Karpas-422 (cell line): ENCODE measurements around the gene ZMYND15. TPM values are rescaled to one million over a fixed set of nuclear protein-coding genes. Genes with fewer than 3 reads are reported as not detected.
A peak's percentile ranks its signal among the peaks of the same experiment; 100 is the strongest.

Experiments
- DNase-seq: peaks from one replicate; pipeline ENCODE4 v3.0.0-alpha.2; 2015
- H2AFZ ChIP-seq: fragments of 200-600 bp; sonication (generic); 2 replicates; pipeline ENCODE4 v1.6.1; 2014; ENCODE audit warnings: antibody characterized with exemption, low read length, mixed read lengths
- H3K27ac ChIP-seq: fragments of 200-600 bp; sonication (generic); 2 replicates; pipeline ENCODE4 v1.5.1; 2014; ENCODE audit warnings: mild to moderate bottlenecking, low read length, moderate library complexity
- H3K27me3 ChIP-seq: fragments of 200-600 bp; sonication (generic); 2 replicates; pipeline ENCODE4 v1.6.1; 2014; ENCODE audit warnings: low read length, mixed read lengths
- H3K36me3 ChIP-seq: fragments of 200-600 bp; sonication (generic); 2 replicates; pipeline ENCODE4 v1.6.1; 2014; ENCODE audit warnings: low read length, mixed read lengths; ENCODE audit not compliant: insufficient read depth
- H3K4me1 ChIP-seq: fragments of 200-600 bp; sonication (generic); 2 replicates; pipeline ENCODE4 v1.6.1; 2014; ENCODE audit warnings: mild to moderate bottlenecking, low read length, mixed read lengths
- H3K4me2 ChIP-seq: fragments of 200-600 bp; sonication (generic); 2 replicates; pipeline ENCODE4 v1.6.1; 2014; ENCODE audit warnings: low read length, low read depth, mild to moderate bottlenecking; ENCODE audit not compliant: poor library complexity, severe bottlenecking
- H3K4me3 ChIP-seq: fragments of 200-600 bp; sonication (generic); 2 replicates; pipeline ENCODE4 v1.5.1; 2014; ENCODE audit warnings: mild to moderate bottlenecking, antibody characterized with exemption, low read length, mixed read lengths
- H3K79me2 ChIP-seq: fragments of 200-600 bp; sonication (generic); 2 replicates; pipeline ENCODE4 v1.6.1; 2014; ENCODE audit warnings: mild to moderate bottlenecking, low read length, mixed read lengths
- H3K9ac ChIP-seq: fragments of 200-600 bp; sonication (generic); 2 replicates; pipeline ENCODE4 v1.6.0; 2014; ENCODE audit warnings: low read length
- H3K9me2 ChIP-seq: fragments of 200-600 bp; sonication (generic), shearing (Covaris generic); replicated peaks from 2 replicates; pipeline ENCODE4 v1.6.0; 2014; ENCODE audit warnings: mild to moderate bottlenecking, low read length, moderate library complexity; ENCODE audit not compliant: insufficient read depth
- H3K9me3 ChIP-seq: fragments of 300-700, 200-600 bp; sonication (generic); 2 replicates; pipeline ENCODE4 v1.6.1; 2014; ENCODE audit warnings: low read length, mixed read lengths
- H4K20me1 ChIP-seq: fragments of 200-600 bp; sonication (generic); 2 replicates; pipeline ENCODE4 v1.6.1; 2014; ENCODE audit warnings: mild to moderate bottlenecking, antibody characterized with exemption, low read length, low read depth; ENCODE audit not compliant: insufficient read depth
- total RNA-seq: library from RNA; depleted of rRNA; stranded (reverse); fragments of >200 nt; shearing (Covaris generic); gene quantifications from 2 replicates; pipeline ENCODE4 v1.2.3, GENCODE V29; 2014; ENCODE audit warnings: low replicate concordance

Gene ZMYND15
- total RNA-seq, 1 experiment from 2014 or later = not detected

- Histone ChIP-seq H3K27me3 (no peaks in the 10 kb centered on the region), H3K79me2 (no peaks in the 10 kb centered on the region), H3K4me1 (no peaks in the 10 kb centered on the region), H3K9ac (no peak overlapping the region), H2AFZ (no peak overlapping the region), H3K4me2 (no peak overlapping the region), H3K4me3 (no peak overlapping the region), H4K20me1 (no peaks in the 10 kb centered on the region), H3K9me2 (no peaks in the 10 kb centered on the region), H3K9me3 (no peaks in the 10 kb centered on the region), H3K36me3 (no peaks in the 10 kb centered on the region), H3K27ac (no peak overlapping the region)
- DNase-seq = no peak
Measured at GRCh38 chr17:4719684-4720221, 19.9 kb upstream of the ZMYND15 start.

DNA sequence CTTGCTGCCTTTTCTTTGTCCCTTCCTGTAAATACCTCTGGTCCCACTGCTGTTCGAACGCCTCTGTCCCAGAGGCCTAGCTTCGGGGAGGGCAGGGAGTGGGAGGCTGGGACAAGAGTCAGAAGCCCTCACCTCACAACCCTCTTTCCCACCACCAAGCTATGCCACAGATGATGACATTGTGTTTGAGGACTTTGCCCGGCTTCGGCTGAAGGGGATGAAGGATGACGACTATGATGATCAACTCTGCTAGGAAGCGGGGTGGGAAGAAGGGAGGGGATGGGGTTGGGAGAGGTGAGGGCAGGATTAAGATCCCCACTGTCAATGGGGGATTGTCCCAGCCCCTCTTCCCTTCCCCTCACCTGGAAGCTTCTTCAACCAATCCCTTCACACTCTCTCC is 18.8 kb upstream of the ZMYND15 start:
- Histone ChIP-seq H3K36me3 (no peaks in the 10 kb centered on the region), H3K27ac (no peak overlapping the region), H3K4me2 (no peak overlapping the region), H3K79me2 (no peaks in the 10 kb centered on the region), H2AFZ (no peak overlapping the region), H3K9me3 (no peaks in the 10 kb centered on the region), H4K20me1 (no peaks in the 10 kb centered on the region), H3K4me1 (no peaks in the 10 kb centered on the region), H3K9ac (no peak overlapping the region), H3K4me3 (no peak overlapping the region), H3K27me3 (no peaks in the 10 kb centered on the region), H3K9me2 (no peaks in the 10 kb centered on the region)
- DNase-seq = no peak

GRCh38 chr17:4721203-4722135 is 18.2 kb upstream of the ZMYND15 start:
- Histone ChIP-seq H3K27ac (no peak overlapping the region), H3K9me3 (no peaks in the 10 kb centered on the region), H3K27me3 (no peaks in the 10 kb centered on the region), H3K4me2 (no peak overlapping the region), H3K9ac (no peak overlapping the region), H3K36me3 (no peaks in the 10 kb centered on the region), H4K20me1 (no peaks in the 10 kb centered on the region), H3K4me3 (no peak overlapping the region), H3K9me2 (no peaks in the 10 kb centered on the region), H2AFZ (no peak overlapping the region), H3K4me1 (no peaks in the 10 kb centered on the region), H3K79me2 (no peaks in the 10 kb centered on the region)
- DNase-seq = no peak

DNA sequence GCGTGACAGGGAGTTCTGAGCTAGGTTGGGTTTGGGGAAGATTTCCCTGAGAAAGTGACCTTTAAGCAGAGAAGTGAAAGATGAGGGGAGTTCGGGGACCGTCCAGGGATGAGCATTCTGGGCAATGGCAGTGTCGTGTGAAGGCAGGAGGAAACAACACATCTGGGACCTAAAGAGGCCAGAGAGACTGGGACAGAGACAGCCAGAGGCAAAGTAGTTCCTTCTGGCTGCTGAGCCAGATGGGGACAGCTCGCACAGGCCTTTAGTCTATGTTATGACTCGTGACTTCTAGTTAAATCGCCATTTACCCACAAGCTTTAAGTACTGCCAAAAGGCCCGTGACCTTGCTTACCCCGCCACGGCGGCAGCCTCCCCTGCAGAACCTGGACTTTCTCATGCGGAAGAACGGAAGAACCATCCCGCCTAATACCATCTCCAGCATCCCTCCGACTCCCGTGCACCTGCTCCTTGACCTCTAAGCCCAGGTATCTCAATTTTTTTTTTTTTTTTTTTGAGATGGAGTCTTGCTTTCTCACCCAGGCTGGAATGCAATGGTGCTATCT is 16.9 kb upstream of the ZMYND15 start:
- no peaks in the 10 kb centered on the region for H3K9me3 ChIP-seq
- no peaks in the 10 kb centered on the region for H4K20me1 ChIP-seq
- no peak overlapping the region for H3K9ac ChIP-seq
- no peak for DNase-seq
- no peaks in the 10 kb centered on the region for H3K79me2 ChIP-seq
- no peaks in the 10 kb centered on the region for H3K36me3 ChIP-seq
- no peaks in the 10 kb centered on the region for H3K27me3 ChIP-seq
- no peak overlapping the region for H2AFZ ChIP-seq
- H3K4me1 ChIP-seq = no peaks in the 10 kb centered on the region
- no peak overlapping the region for H3K4me2 ChIP-seq
- no peaks in the 10 kb centered on the region for H3K9me2 ChIP-seq
- H3K27ac ChIP-seq = no peak overlapping the region
- H3K4me3 ChIP-seq = no peak overlapping the region

- DNase-seq = no peak
- Histone ChIP-seq H3K4me3 (no peak overlapping the region), H3K9me3 (no peaks in the 10 kb centered on the region), H2AFZ (no peak overlapping the region), H3K36me3 (no peaks in the 10 kb centered on the region), H3K4me1 (no peaks in the 10 kb centered on the region), H3K79me2 (no peaks in the 10 kb centered on the region), H3K4me2 (no peak overlapping the region), H3K27ac (no peak overlapping the region), H3K27me3 (no peaks in the 10 kb centered on the region), H4K20me1 (no peaks in the 10 kb centered on the region), H3K9ac (no peak overlapping the region), H3K9me2 (no peaks in the 10 kb centered on the region)
Measured at GRCh38 chr17:4724650-4725049, 15.0 kb upstream of the ZMYND15 start.

GRCh38 chr17:4725646-4726310 is 13.9 kb upstream of the ZMYND15 start:
- no peaks in the 10 kb centered on the region for H3K9me2 ChIP-seq
- no peaks in the 10 kb centered on the region for H3K27me3 ChIP-seq
- no peak overlapping the region for H3K4me3 ChIP-seq
- no peak overlapping the region for H2AFZ ChIP-seq
- no peak for DNase-seq
- no peak overlapping the region for H3K27ac ChIP-seq
- H3K4me1 ChIP-seq = peaks cover 3% of the 10 kb centered on the region
- no peaks in the 10 kb centered on the region for H3K9me3 ChIP-seq
- no peaks in the 10 kb centered on the region for H3K36me3 ChIP-seq
- H3K4me2 ChIP-seq = no peak overlapping the region
- H3K9ac ChIP-seq = no peak overlapping the region
- no peaks in the 10 kb centered on the region for H3K79me2 ChIP-seq
- H4K20me1 ChIP-seq = no peaks in the 10 kb centered on the region

- no peaks in the 10 kb centered on the region for H3K9me2 ChIP-seq
- peaks cover 3% of the 10 kb centered on the region; the same call in 1 of the 2 replicates for H3K79me2 ChIP-seq
- H3K27ac ChIP-seq = no peak overlapping the region
- no peak overlapping the region for H3K4me2 ChIP-seq
- no peaks in the 10 kb centered on the region for H3K9me3 ChIP-seq
- no peak overlapping the region for H3K9ac ChIP-seq
- H3K36me3 ChIP-seq = peaks cover 2% of the 10 kb centered on the region; the same call in 1 of the 2 replicates
- peaks cover 19% of the 10 kb centered on the region for H3K4me1 ChIP-seq
- H2AFZ ChIP-seq = no peak overlapping the region
- H3K27me3 ChIP-seq = no peaks in the 10 kb centered on the region
- DNase-seq = no peak
- H4K20me1 ChIP-seq = no peaks in the 10 kb centered on the region
- H3K4me3 ChIP-seq = no peak overlapping the region
Measured at GRCh38 chr17:4728124-4728523, 11.5 kb upstream of the ZMYND15 start.

DNA sequence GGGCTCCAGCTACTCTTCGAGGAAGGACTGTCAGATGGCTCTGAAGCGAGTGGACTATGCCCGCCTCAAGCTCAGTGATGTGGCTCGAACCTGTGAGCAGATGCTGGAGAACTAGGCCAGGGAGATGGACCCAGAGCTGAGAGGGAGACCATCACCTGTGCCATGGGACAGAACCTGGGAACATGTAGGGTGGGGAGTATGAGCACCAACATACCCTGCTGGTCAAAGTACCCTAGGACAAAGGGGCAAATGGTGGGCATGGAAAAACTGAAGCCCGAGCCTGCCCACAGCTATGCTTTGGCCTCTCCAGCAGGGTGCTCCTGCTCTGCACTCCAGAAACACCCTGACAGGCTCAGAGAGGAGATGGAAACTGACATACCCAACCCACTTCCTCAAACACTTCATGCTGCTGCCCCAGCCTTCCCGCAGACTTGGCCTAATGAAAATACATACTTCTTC is 6.5 kb upstream of the ZMYND15 start:
- Histone ChIP-seq H3K79me2 (peaks cover 3% of the 10 kb centered on the region; the same call in 1 of the 2 replicates), H3K9me2 (no peaks in the 10 kb centered on the region), H3K36me3 (peaks cover 2% of the 10 kb centered on the region; the same call in 1 of the 2 replicates), H3K27me3 (no peaks in the 10 kb centered on the region), H3K4me3 (no peak overlapping the region), H4K20me1 (no peaks in the 10 kb centered on the region), H3K4me1 (peaks cover 23% of the 10 kb centered on the region), H3K4me2 (peak overlapping the region; percentile 96), H3K9ac (0 out of 2 replicates have a peak overlapping the region, but pooled peaks have one; percentile 4), H3K9me3 (no peaks in the 10 kb centered on the region), H3K27ac (no peak overlapping the region), H2AFZ (no peak overlapping the region)
- peak; percentile 72 for DNase-seq
